MG63 (cell line): Measurements from ENCODE around the gene ABLIM2. TPM values are rescaled to one million over a fixed set of nuclear protein-coding genes. Genes with fewer than 3 reads are reported as not detected.

Source experiments
- DNase-seq: peaks from one replicate; pipeline ENCODE4 v3.0.0-alpha.2; 2020
- H3K27me3 ChIP-seq: fragments of 250-450 bp; sonication (Bioruptor Pico); 2 replicates; pipeline ENCODE4 v1.5.1; 2020; ENCODE audit warnings: mild to moderate bottlenecking, moderate library complexity
- H3K36me3 ChIP-seq: fragments of 250-450 bp; sonication (Bioruptor Pico); 2 replicates; pipeline ENCODE4 v1.5.1; 2020; ENCODE audit warnings: mild to moderate bottlenecking, moderate library complexity
- H3K4me3 ChIP-seq: fragments of 250-450 bp; sonication (Bioruptor Pico); 2 replicates; pipeline ENCODE4 v1.5.1; 2020; ENCODE audit warnings: mild to moderate bottlenecking, moderate library complexity
- H3K9me3 ChIP-seq: fragments of 250-450 bp; sonication (Bioruptor Pico); 2 replicates; pipeline ENCODE4 v1.5.1; 2020; ENCODE audit warnings: mild to moderate bottlenecking, moderate library complexity
- total RNA-seq: library from RNA; depleted of rRNA; stranded (reverse); fragments of >200 nt; shearing (Covaris generic); gene quantifications from 2 replicates; pipeline ENCODE4 v1.2.3, GENCODE V29; 2014; ENCODE audit warnings: low replicate concordance; rRNA removed

Gene ABLIM2
- 1.1 and 1.2 TPM in 2 replicates for total RNA-seq

DNA sequence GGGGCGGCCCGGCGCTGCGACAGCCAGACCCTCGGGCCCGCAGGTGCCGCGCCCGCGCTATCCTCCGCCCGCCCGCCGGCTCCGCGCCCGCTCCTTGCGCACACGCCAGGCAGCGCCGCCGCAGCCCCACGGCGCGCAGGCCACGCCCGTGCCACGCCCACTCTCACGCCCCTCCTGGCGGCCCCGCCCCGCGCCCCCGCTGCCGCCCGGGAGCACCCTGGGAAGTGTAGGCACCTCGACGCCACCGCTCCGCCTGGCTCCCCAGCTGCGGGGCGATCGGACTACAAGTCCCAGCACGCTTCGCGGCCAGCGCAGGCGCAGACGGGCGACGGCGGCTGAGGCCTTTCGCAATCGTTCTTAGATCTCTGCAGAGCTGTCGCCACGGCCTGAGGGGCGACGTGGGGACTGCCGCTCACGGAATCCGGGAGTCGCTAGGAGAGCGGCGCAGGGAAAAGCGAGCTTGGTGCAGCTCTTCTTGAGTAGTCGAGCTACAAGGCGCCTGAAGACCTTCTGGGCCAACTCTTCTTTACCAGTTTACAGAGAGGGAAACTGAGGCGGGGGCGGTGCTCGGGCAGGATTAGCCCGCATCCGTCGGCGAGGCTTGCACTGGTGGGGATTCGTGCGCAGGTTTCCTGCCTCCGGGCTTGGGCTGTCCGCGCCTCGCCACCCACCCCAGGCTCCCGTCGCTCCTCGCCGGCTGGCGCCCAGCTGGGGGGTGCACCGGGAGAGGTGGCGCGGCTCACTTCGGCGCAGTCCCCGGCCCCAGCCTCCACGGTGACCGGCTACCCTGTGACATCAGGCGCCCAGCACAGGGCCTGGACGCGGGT is at the start of gene ABLIM2:
ABLIM2 (minus strand) TSS at position 104 of the 827 bp plus-strand sequence. CDS start 124 bp downstream, outside the sequence.
- peak; percentile 93 for DNase-seq
- H3K27me3 ChIP-seq = peaks cover 5% of the 10 kb centered on the region
- peak within 1 kb of the TSS; percentile 61 for H3K4me3 ChIP-seq
- H3K36me3 ChIP-seq = no peaks in the 10 kb centered on the region
- no peaks in the 10 kb centered on the region for H3K9me3 ChIP-seq

DNA sequence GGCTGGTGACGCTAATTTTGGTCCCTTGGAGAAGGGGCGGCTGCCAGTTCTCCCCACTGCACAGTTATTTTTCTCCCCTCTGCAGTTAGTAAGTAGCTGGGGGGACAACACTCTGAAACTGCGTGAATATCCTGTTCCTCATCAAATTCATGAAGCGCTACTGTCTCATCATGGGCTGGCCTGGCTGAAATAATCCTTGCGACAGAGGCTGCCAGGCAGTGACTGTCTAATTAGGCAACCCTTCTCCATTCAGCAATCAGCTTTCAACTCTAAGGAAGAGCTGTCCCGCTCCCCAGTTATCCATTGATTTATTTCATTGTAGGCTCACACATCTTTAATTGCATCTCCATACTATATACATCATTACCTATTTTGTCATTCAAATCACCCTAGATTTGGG is 48.7 kb upstream of the ABLIM2 start:
- H3K9me3 ChIP-seq = no peaks in the 10 kb centered on the region
- H3K4me3 ChIP-seq = no peak overlapping the region
- no peaks in the 10 kb centered on the region for H3K36me3 ChIP-seq
- DNase-seq = no peak
- H3K27me3 ChIP-seq = no peaks in the 10 kb centered on the region

DNA sequence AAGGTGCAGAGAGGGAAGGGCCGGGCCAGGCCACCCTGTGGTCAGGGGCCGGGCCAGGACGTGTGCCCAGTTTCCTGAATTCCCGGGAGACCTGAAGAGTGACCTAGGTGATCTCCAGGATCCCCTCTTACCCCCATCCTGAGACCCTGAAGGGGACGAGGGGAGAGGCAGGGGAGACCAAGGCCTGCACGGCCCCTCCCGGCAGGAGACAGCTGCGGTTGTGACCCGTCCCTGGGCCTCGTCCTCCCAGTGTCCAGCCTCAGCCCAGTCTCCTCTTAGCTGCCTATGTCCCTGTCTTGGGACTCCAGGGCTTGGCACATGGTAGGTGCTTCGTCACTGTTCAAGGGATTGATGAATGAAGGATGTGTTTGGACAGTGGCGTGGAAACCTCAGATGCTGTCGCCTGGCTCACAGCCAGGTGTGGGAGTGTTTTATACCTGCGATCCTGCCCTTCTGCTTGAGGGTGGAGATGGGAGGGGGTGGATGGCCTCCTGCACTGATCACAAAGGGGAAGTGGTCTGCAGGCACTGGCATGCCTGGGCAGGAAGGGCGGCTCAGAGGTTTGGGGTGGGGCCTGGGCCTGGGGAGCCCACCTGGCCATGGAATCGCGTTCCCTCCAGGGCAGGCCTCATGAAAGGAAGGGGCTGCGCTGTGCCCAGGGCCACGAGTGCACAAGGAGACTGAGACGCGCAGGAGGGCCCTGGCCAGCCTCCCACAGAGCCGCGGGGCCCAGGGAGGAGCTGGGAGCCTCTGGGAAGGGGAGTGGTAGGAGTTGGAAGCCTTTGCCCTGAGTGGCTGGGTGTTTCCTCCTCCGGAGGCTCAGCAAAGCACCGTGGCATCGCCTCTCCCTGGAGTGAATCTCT is 47.4 kb upstream of the ABLIM2 start:
- Histone ChIP-seq H3K4me3 (no peak overlapping the region), H3K27me3 (no peaks in the 10 kb centered on the region), H3K36me3 (no peaks in the 10 kb centered on the region), H3K9me3 (no peaks in the 10 kb centered on the region)
- DNase-seq = no peak

DNA sequence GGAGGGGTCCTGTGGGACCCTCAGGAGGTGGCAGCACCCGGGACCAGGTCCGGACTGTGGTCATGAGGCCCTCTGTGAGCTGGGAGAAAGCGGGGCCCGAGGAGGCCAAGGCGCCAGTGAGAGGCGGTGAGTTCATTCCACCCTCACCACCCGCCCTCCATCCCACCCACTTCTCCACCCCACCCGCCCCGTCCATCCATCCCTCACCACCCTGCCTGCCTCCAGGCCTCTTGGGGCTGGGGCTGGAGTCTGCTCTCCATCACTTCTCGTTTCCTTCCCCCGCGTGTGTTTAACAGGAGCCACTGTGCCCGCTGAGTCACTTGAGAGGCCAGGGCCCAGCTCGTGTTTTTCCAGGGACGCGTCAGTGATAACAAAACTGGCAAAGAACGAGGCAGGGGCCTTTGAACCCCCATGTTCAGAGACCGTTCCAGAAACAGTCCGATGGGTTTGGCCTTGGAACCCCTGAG is 46.7 kb upstream of the ABLIM2 start:
- Histone ChIP-seq H3K27me3 (no peaks in the 10 kb centered on the region), H3K9me3 (no peaks in the 10 kb centered on the region), H3K36me3 (no peaks in the 10 kb centered on the region), H3K4me3 (no peak overlapping the region)
- DNase-seq = no peak

DNA sequence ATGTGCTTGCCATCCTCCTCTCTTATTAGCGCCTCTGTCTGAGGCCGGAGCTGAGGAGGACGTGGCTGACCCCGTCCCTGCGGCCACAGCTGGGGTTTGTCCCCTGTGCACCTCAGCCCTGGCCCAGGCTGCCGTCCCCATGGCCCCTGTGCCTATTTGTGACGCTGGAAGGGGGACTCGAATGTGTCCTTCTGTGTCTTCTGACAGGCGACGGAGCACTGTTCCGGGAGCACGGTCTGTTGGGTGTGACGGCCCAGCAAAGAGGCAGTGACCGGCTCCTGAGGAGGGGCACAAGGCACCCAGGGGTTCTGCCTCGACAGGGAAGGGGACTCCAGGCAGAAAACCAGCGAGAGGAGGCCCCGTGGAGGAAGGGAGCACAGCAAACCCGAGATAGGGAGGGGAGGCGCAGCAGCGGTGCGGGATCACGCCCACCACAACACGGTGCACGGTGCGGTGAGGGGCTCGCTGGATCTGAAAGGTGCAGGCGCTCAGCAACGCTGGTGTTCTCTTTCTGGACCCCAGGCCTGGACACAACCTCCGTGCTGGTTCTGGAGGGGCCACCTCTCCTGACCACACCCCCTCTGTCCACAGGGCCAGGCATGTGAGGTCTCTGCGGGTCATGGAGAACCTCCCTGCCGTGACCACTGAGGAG is 46.1 kb upstream of the ABLIM2 start:
- no peaks in the 10 kb centered on the region for H3K9me3 ChIP-seq
- DNase-seq = no peak
- no peaks in the 10 kb centered on the region for H3K36me3 ChIP-seq
- H3K4me3 ChIP-seq = no peak overlapping the region
- no peaks in the 10 kb centered on the region for H3K27me3 ChIP-seq

DNA sequence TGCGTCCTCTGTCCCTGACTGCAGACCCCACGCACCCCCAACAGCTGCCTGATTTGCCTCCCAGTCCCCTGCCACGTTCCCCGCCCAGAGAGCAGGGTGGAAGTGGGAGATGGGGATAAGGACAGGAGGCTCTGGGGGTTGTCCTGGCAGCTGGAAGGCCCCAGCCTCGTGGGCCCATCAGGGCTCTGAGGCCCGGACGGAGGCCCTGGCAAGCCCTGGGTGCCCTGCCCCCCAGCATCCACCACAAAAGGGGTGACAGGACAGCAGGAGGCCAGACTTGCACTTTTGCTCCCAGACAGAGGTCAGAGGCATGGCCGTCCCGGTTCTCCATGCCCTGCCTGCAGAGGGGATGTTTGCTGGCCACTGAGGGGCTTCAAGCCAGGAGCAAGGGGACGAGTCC is 45.2 kb upstream of the ABLIM2 start:
- DNase-seq = no peak
- no peak overlapping the region for H3K4me3 ChIP-seq
- H3K36me3 ChIP-seq = no peaks in the 10 kb centered on the region

DNA sequence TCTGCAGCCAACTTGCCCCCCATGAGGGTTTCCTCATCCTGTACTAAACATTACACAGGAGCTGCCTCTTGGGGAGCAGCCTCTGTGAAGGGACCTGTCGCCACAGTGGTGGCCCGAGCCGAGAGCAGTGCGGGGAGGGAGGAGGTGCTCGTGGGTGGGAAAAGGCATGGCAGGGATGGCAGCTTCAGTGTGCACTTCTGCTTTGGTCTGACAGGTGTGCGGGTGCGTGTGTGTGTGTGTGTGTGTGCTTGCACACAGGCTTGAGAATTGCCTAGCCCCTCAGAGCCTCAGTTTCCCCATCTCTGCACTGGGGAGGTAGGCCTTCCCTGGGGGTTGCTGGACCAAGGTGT is 44.4 kb upstream of the ABLIM2 start:
- H3K36me3 ChIP-seq = no peaks in the 10 kb centered on the region
- no peak overlapping the region for H3K4me3 ChIP-seq
- H3K27me3 ChIP-seq = no peaks in the 10 kb centered on the region
- no peaks in the 10 kb centered on the region for H3K9me3 ChIP-seq
- DNase-seq = no peak

More for the DNA sequence above, 45.2 kb upstream of the ABLIM2 start:
- no peaks in the 10 kb centered on the region for H3K27me3 ChIP-seq
- H3K9me3 ChIP-seq = no peaks in the 10 kb centered on the region

DNA sequence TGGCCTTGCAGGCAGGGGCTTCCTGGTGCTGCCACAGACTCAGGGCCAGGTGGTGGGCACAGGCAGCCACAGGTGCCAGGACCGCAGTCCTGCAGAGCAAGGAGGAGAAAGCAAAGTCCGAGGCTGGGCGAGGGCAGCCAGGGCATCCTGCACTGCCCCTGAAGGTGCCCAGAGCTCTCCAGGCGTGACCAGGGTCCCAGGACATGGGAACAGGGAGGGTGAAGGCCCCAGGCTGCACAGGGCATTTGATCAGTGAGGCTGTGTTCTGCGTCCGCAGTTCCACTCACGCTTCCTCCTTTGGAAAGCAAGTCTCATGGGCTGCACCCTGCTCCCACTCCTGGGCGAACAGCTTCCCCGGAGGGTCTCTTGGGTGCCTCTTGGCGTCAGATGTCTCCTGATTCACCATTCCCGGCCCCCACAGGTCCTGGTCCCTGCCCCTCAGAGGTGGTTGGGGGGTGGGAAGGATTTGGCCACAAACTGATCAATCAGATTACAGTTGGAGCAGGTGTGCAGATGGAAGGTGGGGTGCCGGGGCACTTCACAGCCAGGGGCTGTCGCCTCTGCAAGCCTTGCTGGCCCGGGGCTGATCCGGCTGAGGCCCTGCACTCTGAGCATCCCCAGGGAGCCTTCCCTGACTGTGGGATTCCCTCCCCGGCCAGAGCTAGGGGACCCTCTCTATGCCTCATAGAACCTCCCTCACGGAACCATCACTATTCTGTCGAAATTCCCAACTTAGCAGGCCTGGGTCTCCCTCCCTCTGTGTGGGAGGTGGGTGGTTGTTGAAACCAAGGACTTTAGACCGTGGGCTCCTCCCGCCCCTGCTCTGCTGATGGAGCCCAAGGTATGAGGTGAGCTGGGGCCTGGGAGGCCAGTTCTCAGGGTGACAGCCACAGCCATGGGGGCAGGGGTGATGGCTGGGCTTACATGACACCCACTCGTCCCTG is 43.8 kb upstream of the ABLIM2 start:
- Histone ChIP-seq H3K36me3 (no peaks in the 10 kb centered on the region), H3K4me3 (no peak overlapping the region), H3K27me3 (no peaks in the 10 kb centered on the region), H3K9me3 (no peaks in the 10 kb centered on the region)
- no peak for DNase-seq

DNA sequence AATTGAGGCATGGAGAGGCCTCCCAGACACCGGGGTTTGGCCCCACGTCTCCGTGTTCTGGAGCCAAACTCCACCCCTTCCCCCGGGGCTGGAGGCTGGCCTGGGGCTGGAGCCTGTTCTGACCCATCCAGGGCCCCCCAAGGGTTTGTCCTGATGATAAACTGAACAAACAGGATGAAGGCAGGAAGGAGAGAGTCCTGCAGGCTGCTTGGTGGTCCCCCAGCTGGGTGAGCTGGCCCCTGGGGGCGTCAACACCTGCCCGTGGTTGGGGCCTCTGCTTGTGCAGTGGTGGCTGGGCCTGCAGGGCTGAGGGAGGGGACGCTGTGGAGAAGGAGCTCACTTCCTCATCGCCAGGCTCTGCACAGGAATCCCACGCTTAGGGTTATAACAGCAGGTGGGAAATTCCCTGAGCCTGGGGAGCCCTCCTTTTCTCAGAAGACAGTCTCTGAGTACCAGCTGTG is 42.7 kb upstream of the ABLIM2 start:
- H3K4me3 ChIP-seq = no peak overlapping the region
- H3K27me3 ChIP-seq = no peaks in the 10 kb centered on the region
- no peaks in the 10 kb centered on the region for H3K9me3 ChIP-seq
- no peak for DNase-seq
- H3K36me3 ChIP-seq = no peaks in the 10 kb centered on the region

DNA sequence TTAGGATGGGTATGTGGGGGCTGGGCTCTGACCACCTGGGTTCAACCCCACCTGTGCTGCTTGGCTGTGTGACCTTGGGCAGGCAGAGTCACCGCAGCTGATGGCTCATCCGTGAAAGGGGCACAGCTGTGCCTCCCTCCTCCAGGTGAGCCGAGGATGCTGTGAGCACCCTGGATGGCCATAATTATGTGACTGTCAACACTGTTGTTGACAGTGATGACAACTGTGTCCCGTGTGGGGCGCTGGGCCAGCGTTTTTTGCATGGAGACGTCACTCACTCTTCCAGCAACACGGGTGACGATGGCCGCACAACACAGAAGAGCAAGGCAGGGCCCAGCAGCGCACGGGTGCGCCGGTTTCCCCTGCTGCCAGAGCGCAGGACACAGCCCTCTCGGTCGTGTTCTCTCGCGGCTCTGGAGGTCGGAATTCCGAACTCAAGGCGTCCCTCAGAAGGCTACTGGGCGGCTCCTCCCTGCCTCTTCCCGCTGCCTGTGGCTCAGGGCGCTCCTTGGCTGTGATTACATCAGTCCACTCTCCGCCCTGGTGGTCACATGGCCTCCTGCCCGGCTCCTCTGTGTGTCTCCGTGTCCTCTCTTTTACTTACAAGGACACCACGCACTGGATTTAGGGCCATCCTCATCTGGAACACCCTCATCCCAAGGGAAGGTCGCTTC is 41.8 kb upstream of the ABLIM2 start:
- no peaks in the 10 kb centered on the region for H3K36me3 ChIP-seq
- DNase-seq = no peak
- H3K4me3 ChIP-seq = no peak overlapping the region
- no peaks in the 10 kb centered on the region for H3K27me3 ChIP-seq
- no peaks in the 10 kb centered on the region for H3K9me3 ChIP-seq

DNA sequence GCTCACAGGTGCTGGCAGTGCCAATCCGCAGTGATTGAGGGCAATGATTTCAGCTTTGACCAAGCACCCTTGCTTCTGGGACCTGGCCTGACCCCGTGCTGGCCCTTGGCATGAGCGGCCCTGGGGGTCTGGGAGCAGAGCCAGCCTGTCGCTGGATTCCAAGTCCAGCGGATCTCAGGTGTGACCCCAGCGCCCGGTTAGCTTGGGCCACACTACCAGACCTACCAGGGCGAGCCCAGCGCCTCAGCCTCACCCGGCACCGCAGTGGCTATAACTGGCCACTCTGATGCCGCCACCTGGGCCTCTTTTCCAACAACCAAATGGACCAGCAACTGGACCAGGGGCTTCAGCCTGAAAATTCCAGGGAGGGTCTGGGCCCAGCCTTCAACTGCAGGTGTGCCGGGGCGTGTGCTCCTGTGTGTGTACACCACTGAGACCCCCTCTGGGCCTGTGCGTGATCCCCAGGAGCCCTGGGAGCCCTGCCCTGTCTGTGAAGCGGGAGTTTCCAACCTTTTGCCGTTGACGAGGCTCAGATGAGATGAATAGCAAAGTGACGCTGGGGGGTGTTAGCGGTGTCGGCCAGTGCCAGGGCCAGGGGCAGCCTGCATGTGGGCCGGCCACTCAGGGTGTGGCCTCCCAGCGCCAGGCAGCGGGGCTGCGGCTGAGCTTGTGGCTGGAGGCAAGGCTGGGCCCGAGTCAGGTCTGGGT is 41.1 kb upstream of the ABLIM2 start:
- Histone ChIP-seq H3K27me3 (no peaks in the 10 kb centered on the region), H3K36me3 (no peaks in the 10 kb centered on the region), H3K4me3 (peak overlapping the region; percentile 45), H3K9me3 (no peaks in the 10 kb centered on the region)
- DNase-seq = no peak

DNA sequence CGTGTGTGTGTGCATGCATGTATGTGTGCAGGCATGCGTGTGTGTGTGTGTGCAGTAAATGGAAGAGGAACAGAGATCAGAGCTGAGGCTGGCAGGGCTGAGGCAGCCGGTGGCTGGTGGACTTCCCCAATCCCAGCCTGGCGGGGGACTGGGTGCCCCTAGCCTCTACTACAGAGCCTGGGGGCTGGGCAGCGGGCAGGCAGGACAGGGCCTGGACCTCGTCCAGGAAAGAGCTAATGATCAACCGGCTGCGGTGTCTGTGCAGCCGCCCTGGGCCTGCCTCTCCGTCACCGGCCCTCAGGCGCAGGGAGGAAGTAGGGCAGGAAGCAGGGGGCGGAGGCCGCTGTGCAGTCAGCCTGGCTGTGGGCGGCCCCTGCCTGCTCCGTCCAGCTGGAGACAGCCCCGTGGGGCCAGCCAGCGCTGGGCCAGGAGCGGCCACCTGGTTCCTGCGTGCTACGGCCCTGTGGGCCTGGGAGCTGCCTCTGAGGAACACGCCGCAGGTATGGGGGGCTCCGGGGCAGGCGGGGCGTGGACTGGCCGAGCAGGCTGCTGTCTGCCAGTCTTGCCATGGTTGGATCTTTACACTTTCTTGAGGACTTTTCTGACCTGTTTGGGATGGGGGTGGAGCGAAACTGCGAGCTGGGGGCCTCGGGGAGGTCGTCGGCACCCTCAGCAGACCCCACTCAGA is 40.4 kb upstream of the ABLIM2 start, which contains the start of gene SH3TC1:
SH3TC1 (plus strand) TSS at position 385 of the 688 bp plus-strand sequence. CDS start 5,905 bp downstream, outside the sequence.
- DNase-seq = peak; percentile 91
- Histone ChIP-seq H3K9me3 (no peaks in the 10 kb centered on the region), H3K27me3 (no peaks in the 10 kb centered on the region), H3K4me3 (peak within 1 kb of the TSS; percentile 45), H3K36me3 (no peaks in the 10 kb centered on the region)

DNA sequence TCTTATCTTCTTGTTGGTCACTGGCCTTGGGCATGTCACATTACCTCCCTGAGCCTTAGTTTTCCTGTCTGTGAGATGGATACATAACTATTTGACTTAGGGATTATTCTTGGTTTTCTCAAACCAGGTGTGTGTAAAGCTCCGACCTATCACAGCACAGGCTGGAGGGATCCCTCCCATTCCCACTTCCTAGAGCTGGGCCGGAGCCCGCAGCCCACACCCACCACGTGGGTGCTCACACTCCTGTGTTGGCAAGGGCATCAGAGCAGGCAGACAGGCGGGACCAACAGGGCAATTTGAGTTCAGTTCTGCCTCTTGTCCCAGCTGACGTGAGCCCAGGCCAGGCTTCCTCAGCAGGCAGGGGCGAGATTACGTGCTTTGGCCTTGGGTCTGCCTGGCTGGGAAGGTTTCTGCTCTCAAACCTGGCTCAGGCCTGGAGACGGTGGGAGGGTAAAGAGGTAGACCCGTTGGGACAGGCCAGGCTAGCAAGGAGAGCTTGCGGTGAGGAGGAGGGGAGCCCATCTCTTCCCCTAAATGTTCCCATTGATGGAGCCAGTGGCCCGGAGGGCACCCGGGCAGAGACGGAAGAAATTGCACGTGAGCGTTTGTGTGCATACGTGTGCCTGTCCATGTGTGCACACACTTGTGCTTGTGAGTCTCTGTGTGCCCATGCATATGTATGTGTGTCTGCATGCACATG is 39.7 kb upstream of the ABLIM2 start:
- H3K4me3 ChIP-seq = no peak overlapping the region
- H3K27me3 ChIP-seq = no peaks in the 10 kb centered on the region
- H3K36me3 ChIP-seq = no peaks in the 10 kb centered on the region
- no peaks in the 10 kb centered on the region for H3K9me3 ChIP-seq
- DNase-seq = no peak

DNA sequence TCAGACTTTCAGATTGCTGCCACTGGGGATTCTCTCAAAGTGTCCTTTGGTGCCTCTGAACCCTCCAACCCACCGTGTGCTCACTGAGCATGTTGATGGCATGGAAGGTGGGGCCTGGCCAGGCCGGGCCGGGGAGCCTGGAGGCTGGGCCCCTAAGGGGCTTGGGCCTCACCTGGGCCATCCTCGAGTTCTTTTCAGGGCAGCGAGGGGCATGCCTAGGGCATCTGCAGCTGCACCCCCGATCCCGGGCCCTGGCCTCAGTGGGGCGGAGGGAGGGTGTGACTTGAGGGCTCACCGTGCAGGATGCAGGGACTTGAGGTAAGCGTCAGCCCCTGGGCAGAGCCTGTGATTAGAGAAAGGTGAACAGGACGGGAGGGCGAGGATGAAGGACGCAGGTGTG is 38.9 kb upstream of the ABLIM2 start:
- Histone ChIP-seq H3K4me3 (no peak overlapping the region), H3K27me3 (no peaks in the 10 kb centered on the region), H3K36me3 (no peaks in the 10 kb centered on the region), H3K9me3 (no peaks in the 10 kb centered on the region)
- no peak for DNase-seq
